Naive thymus-derived CD4-positive, alpha-beta T cell (primary cell): ENCODE data around the gene LVRN. TPM values are rescaled to one million over a fixed set of nuclear protein-coding genes. Genes with fewer than 3 reads are reported as not detected.

Experiments used
- ATAC-seq: fragments of 150-1000 bp; cut with Tn5 transposase; 2 replicates; pipeline ENCODE4 v1.10.0; 2021; ENCODE audit warnings: mild to moderate bottlenecking, moderate library complexity
- CTCF ChIA-PET: fragments of 350-600 bp; sonication (Branson Sonifier 250); formaldehyde crosslinking; loops from one replicate; lab custom pipeline; 2021; ENCODE audit warnings: antibody characterized with exemption; lab: Charles Lee
- POLR2A ChIA-PET: fragments of 350-600 bp; sonication (Branson Sonifier 250); formaldehyde crosslinking; loops from one replicate; lab custom pipeline; 2021; ENCODE audit warnings: antibody characterized with exemption, inconsistent platforms; lab: Charles Lee
- DNase-seq, 9 donors: peaks; one replicate each; pipeline versions ENCODE4 v3.0.0 to v3.0.0-alpha.2; 2020 to 2022; ENCODE audit warnings: mixed read lengths in 1 of 9
- H3K27ac ChIP-seq: one replicate; pipeline ENCODE4 v1.7.0; 2013; ENCODE audit warnings: mild to moderate bottlenecking, low read depth, low read length, moderate library complexity
- H3K27me3 ChIP-seq, 2 donors: one replicate each; pipeline ENCODE4 v1.7.0; 2013; ENCODE audit warnings: low read length in 2 of 2, mild to moderate bottlenecking in 2 of 2, moderate library complexity in 2 of 2; ENCODE audit not compliant: control insufficient read depth in 2 of 2, insufficient read depth in 2 of 2
- H3K36me3 ChIP-seq, 3 experiments: 1 replicate in 2 of 3; 2 replicates in 1 of 3; pipeline ENCODE4 v1.7.0; 2013; ENCODE audit warnings: low read length in 3 of 3, mild to moderate bottlenecking in 3 of 3, moderate library complexity in 1 of 3; ENCODE audit not compliant: insufficient read depth in 3 of 3, control insufficient read depth in 2 of 3
- H3K4me1 ChIP-seq, 2 donors: one replicate each; pipeline ENCODE4 v1.7.0; 2013; ENCODE audit warnings: low read length in 2 of 2, mild to moderate bottlenecking in 2 of 2, moderate library complexity in 1 of 2; ENCODE audit not compliant: control insufficient read depth in 2 of 2, insufficient read depth in 2 of 2
- H3K4me3 ChIP-seq: 2 replicates; pipeline ENCODE4 v1.7.0; 2013; ENCODE audit warnings: mild to moderate bottlenecking, low read length
- H3K9me3 ChIP-seq, 3 experiments: 1 replicate in 2 of 3; 2 replicates in 1 of 3; pipeline ENCODE4 v1.7.0; 2013; ENCODE audit warnings: low read length in 3 of 3; ENCODE audit not compliant: control insufficient read depth in 2 of 3
- H3K27ac Mint-ChIP-seq, 9 donors: one replicate each; pipeline ENCODE4 v1.8.0; 2020 to 2022; ENCODE audit warnings: mixed read lengths in 9 of 9, mild to moderate bottlenecking in 8 of 9, moderate library complexity in 5 of 9, inconsistent platforms in 2 of 9
- H3K27me3 Mint-ChIP-seq, 5 donors: one replicate each; pipeline ENCODE4 v1.8.0; 2021 to 2022; ENCODE audit warnings: mixed read lengths in 5 of 5, mild to moderate bottlenecking in 1 of 5
- H3K36me3 Mint-ChIP-seq, 5 donors: one replicate each; pipeline ENCODE4 v1.8.0; 2020 to 2022; ENCODE audit warnings: mixed read lengths in 5 of 5, mild to moderate bottlenecking in 3 of 5, inconsistent platforms in 1 of 5
- H3K4me1 Mint-ChIP-seq, 7 donors: one replicate each; pipeline ENCODE4 v1.8.0; 2020 to 2022; ENCODE audit warnings: mixed read lengths in 7 of 7, mild to moderate bottlenecking in 3 of 7, inconsistent platforms in 1 of 7
- H3K4me3 Mint-ChIP-seq, 10 donors: one replicate each; pipeline ENCODE4 v1.8.0; 2020 to 2022; ENCODE audit warnings: mild to moderate bottlenecking in 10 of 10, mixed read lengths in 10 of 10, moderate library complexity in 6 of 10, inconsistent platforms in 2 of 10
- H3K9me3 Mint-ChIP-seq, 11 donors: one replicate each; pipeline ENCODE4 v1.8.0; 2020 to 2022; ENCODE audit warnings: mixed read lengths in 11 of 11, mild to moderate bottlenecking in 4 of 11, inconsistent platforms in 1 of 11, moderate library complexity in 1 of 11
- intact Hi-C, 2 donors: fragments of 100-400 bp; cut with micrococcal nuclease; formaldehyde crosslinking; loops; one replicate each; pipeline ENCODE4 v1.15.1; 2023
- polyA plus RNA-seq, 2 donors: library from polyadenylated mRNA; unstranded; fragments of 300-500 nt; fragmentation: Illumina TruSeq; gene quantifications; one replicate each; pipeline ENCODE4 v1.2.3, GENCODE V29; 2021
- total RNA-seq, 6 experiments: library from RNA in 5 of 6; stranded (reverse) in 5 of 6; gene quantifications; 1 replicate in 5 of 6; 2 replicates in 1 of 6; pipeline ENCODE4 v1.2.3 and lab custom pipeline; 2021 to 2026

LVRN gene
- total and polyA plus RNA-seq, 7 experiments from 2014 or later = 0.16 TPM; not detected in 6

DNA sequence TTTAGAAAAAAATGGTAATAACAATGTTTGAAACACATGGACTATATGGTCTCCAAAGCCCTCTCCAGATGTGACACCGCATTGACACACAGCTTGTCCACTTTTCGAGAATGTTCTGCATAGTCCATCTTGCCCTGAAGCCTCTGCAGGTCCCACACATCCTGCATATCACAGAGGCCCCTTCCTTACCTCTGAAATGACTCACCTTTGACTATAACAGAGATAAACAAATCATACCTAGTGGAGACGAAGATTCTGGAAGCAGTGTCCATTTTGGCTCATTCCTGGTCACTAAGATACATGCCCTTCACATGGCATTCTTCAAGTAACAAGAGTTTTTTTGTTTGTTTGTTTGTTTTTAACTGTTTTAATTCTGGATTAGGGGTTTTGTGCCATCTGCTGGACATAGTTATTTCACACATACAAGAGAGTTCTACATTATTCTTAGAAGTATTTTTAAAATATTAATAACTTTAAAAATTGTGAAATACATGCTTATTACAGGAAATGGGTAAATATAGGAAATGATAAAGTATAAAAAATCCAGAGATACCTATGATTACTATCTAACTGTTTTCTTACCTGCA is 75.1 kb downstream of the LVRN start:
- intact Hi-C loops = no loop called here
- Mint-ChIP-seq H3K27me3 (peaks cover 6 to 42% (median 35%) of the 10 kb centered on the region in 5 donors), H3K36me3 (no peaks in the 10 kb centered on the region), H3K9me3 (peaks cover 0 to 2% (median 0%) of the 10 kb centered on the region in 11 donors), H3K4me3 (no peak overlapping the region), H3K4me1 (no peaks in the 10 kb centered on the region), H3K27ac (no peak overlapping the region)
- Histone ChIP-seq H3K27me3 (no peaks in the 10 kb centered on the region), H3K9me3 (no peaks in the 10 kb centered on the region), H3K4me1 (no peaks in the 10 kb centered on the region), H3K27ac (no peak overlapping the region), H3K36me3 (no peaks in the 10 kb centered on the region), H3K4me3 (no peak overlapping the region)
- CTCF ChIA-PET = no interaction called here
- no peak for DNase-seq
- no peak for ATAC-seq
- POLR2A ChIA-PET = no interaction called here

DNA sequence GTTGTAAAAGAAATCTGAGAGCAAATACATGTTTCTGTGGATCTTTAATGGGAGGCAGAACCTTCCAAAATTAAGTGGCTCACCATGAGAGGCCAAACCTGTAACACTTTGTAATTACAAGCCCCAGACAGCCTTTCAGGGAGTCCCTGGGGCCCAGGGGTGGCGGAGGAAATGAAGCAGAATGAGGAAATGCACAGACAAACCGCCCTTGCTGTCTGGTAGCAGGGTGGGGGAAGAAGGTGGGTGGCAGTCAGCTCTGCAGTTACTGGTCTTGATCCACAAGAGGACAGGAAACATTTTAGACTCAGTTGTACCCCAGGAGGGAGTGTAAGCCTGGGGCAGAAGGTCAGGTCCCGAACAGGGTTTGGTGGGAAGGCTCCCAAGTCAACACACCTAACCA is 76.5 kb downstream of the LVRN start:
- H3K27ac ChIP-seq = no peak overlapping the region
- ChIA-PET POLR2A (no interaction called here), CTCF (no interaction called here)
- no peaks in the 10 kb centered on the region for H3K4me1 ChIP-seq
- intact Hi-C loops = no loop called here
- Mint-ChIP-seq H3K27me3 (peaks cover 6 to 44% (median 28%) of the 10 kb centered on the region in 5 donors), H3K36me3 (no peaks in the 10 kb centered on the region), H3K4me1 (no peaks in the 10 kb centered on the region), H3K9me3 (no peaks in the 10 kb centered on the region), H3K4me3 (no peak overlapping the region), H3K27ac (no peak overlapping the region)
- ATAC-seq (peak; percentile 75), DNase-seq (peak in 1 of 9 donors; percentile 0)
- H3K9me3 ChIP-seq = no peaks in the 10 kb centered on the region
- H3K4me3 ChIP-seq = no peak overlapping the region
- no peaks in the 10 kb centered on the region for H3K36me3 ChIP-seq
- H3K27me3 ChIP-seq = no peaks in the 10 kb centered on the region

DNA sequence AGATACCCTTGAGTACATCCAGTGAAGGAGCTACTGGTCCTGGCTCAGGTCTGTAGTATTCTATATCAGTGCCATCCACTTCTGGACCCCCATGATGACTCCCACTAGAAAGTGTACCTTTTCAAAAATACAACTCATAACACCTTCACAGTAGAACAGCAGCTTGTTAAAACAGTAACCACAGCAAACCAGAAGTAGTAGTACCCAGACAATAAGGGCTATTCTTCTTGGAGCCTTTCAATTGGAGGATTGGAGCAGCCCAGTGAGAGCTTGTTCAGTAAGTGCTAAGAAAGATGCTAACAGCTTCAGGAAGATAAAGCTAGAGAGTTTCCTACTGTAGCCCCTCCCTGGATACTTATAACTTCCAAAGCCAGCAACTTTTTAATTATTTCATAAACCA is 80.1 kb downstream of the LVRN start:
- ChIA-PET CTCF (no interaction called here), POLR2A (no interaction called here)
- H3K4me3 Mint-ChIP-seq = no peak overlapping the region
- no peaks in the 10 kb centered on the region for H3K4me1 Mint-ChIP-seq
- no peaks in the 10 kb centered on the region for H3K36me3 ChIP-seq
- no peaks in the 10 kb centered on the region for H3K4me1 ChIP-seq
- ATAC-seq (no peak), DNase-seq (no peak)
- no peaks in the 10 kb centered on the region for H3K36me3 Mint-ChIP-seq
- no peaks in the 10 kb centered on the region for H3K9me3 ChIP-seq
- H3K27ac Mint-ChIP-seq = no peak overlapping the region
- peaks cover 6 to 33% (median 19%) of the 10 kb centered on the region in 5 donors for H3K27me3 Mint-ChIP-seq
- no peaks in the 10 kb centered on the region for H3K9me3 Mint-ChIP-seq
- H3K27ac ChIP-seq = no peak overlapping the region
- intact Hi-C loops = no loop called here
- H3K4me3 ChIP-seq = no peak overlapping the region
- H3K27me3 ChIP-seq = no peaks in the 10 kb centered on the region

DNA sequence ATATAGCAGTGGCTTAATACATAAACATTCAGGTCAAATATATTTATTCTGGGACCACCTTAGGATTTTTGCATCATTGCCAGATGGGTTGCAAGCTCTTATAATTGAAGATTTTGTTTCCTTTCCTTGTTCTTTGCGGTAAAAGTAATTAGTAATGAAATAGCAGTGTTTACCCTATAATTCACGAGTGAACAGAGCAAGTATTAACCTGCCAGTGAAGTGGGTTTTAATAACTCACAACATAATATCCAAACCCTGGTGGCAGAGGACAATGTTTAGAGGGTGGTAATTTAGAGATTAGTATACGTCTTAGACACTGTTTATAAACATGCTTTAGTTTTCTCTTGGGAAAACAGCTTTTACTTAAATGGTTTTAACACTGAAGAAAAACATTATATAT is 81.8 kb downstream of the LVRN start:
- intact Hi-C loops = no loop called here
- Mint-ChIP-seq H3K4me1 (no peaks in the 10 kb centered on the region), H3K36me3 (no peaks in the 10 kb centered on the region), H3K4me3 (no peak overlapping the region), H3K27me3 (peaks cover 6 to 26% (median 17%) of the 10 kb centered on the region in 5 donors), H3K9me3 (no peaks in the 10 kb centered on the region), H3K27ac (no peak overlapping the region)
- Histone ChIP-seq H3K27ac (no peak overlapping the region), H3K4me3 (no peak overlapping the region), H3K4me1 (no peaks in the 10 kb centered on the region), H3K27me3 (no peaks in the 10 kb centered on the region), H3K36me3 (no peaks in the 10 kb centered on the region), H3K9me3 (no peaks in the 10 kb centered on the region)
- ChIA-PET CTCF (no interaction called here), POLR2A (no interaction called here)
- ATAC-seq = no peak
- no peak for DNase-seq

DNA sequence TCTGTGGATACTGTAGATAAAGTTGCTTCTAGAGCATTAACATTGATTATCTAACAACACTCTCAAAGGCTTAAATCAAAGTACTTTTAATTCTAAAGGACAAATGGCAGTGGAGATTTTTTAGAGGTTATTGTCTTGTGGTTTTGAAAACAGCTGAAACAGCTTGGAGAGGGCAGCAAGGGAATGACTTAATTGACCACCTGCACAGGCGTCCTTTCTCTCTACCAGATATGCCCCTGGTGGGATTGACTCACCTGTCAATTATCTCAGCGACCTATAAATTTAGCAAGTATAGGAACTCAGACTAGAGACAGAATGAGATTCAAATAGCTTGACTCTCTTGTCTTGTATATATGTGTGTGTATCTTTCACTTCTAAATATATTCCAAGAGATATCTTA is 83.5 kb downstream of the LVRN start:
- ChIA-PET CTCF (no interaction called here), POLR2A (no interaction called here)
- Histone ChIP-seq H3K36me3 (no peaks in the 10 kb centered on the region), H3K4me1 (no peaks in the 10 kb centered on the region), H3K27ac (no peak overlapping the region), H3K9me3 (no peaks in the 10 kb centered on the region), H3K4me3 (no peak overlapping the region), H3K27me3 (no peaks in the 10 kb centered on the region)
- no peaks in the 10 kb centered on the region for H3K9me3 Mint-ChIP-seq
- DNase-seq (no peak), ATAC-seq (no peak)
- H3K27me3 Mint-ChIP-seq = peaks cover 6 to 27% (median 16%) of the 10 kb centered on the region in 5 donors
- H3K4me1 Mint-ChIP-seq = no peaks in the 10 kb centered on the region
- H3K27ac Mint-ChIP-seq = no peak overlapping the region
- no peak overlapping the region for H3K4me3 Mint-ChIP-seq
- intact Hi-C loops = no loop called here
- H3K36me3 Mint-ChIP-seq = no peaks in the 10 kb centered on the region

DNA sequence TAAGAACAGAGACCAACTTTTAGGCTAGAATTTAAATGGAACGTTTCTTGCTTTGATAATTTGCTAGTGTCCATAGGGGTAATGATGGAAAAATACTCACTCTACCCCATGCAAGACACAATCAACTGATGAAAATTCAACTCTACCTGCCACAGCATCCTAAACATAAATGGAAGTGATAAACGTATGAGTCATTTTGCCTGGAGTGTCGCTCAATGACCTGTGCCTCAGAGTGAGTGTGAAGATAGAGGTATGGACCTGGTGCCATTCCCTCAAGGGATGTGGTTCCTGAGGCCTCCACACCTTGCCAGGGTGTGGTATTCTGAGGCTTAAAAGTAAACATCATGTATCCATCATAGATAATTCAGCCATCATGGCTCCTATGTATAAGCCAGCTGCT is 84.0 kb downstream of the LVRN start:
- Mint-ChIP-seq H3K4me1 (no peaks in the 10 kb centered on the region), H3K4me3 (no peak overlapping the region)
- no peak for DNase-seq

DNA sequence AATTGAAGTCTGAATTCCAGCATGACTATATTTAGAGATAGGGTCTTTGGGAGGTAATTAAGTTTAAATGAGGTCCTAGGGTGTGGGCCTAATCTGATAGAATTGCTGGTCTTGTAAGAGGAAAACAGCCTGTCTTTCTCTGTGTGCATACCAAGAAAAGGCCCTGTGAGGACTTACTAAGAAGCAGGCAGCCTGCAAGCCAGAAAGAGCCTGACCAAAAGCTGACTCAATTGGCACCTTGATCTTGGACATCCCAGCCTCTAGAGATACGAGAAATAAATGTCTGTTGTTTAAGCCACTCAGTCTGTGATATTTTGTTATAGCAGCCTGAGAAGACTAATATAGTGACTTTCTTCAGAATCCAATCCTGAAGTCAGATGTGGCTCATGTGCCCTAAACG is 84.5 kb downstream of the LVRN start:
- H3K4me3 ChIP-seq = no peak overlapping the region
- intact Hi-C loops = no loop called here
- no peaks in the 10 kb centered on the region for H3K36me3 ChIP-seq
- H3K27me3 Mint-ChIP-seq = peaks cover 10 to 26% (median 21%) of the 10 kb centered on the region in 5 donors
- DNase-seq (no peak), ATAC-seq (no peak)
- no peaks in the 10 kb centered on the region for H3K4me1 ChIP-seq
- no peaks in the 10 kb centered on the region for H3K4me1 Mint-ChIP-seq
- no peaks in the 10 kb centered on the region for H3K9me3 Mint-ChIP-seq
- H3K27ac ChIP-seq = no peak overlapping the region
- no peaks in the 10 kb centered on the region for H3K27me3 ChIP-seq
- no peaks in the 10 kb centered on the region for H3K9me3 ChIP-seq
- ChIA-PET CTCF (interaction anchor here (0.6 kb wide), 1 partner anchor 12 kb away, joined by 3 read pairs; no protein-coding TSS in a partner anchor), POLR2A (no interaction called here)
- H3K4me3 Mint-ChIP-seq = no peak overlapping the region
- no peaks in the 10 kb centered on the region for H3K36me3 Mint-ChIP-seq
- no peak overlapping the region for H3K27ac Mint-ChIP-seq

More for the DNA sequence above, 84.0 kb downstream of the LVRN start:
- Histone ChIP-seq H3K27me3 (no peaks in the 10 kb centered on the region), H3K9me3 (no peaks in the 10 kb centered on the region), H3K4me1 (no peaks in the 10 kb centered on the region), H3K36me3 (no peaks in the 10 kb centered on the region), H3K4me3 (no peak overlapping the region), H3K27ac (no peak overlapping the region)
- intact Hi-C loops = no loop called here
- Mint-ChIP-seq H3K27me3 (peaks cover 10 to 29% (median 20%) of the 10 kb centered on the region in 5 donors), H3K9me3 (no peaks in the 10 kb centered on the region), H3K36me3 (no peaks in the 10 kb centered on the region), H3K27ac (no peak overlapping the region)
- ATAC-seq = no peak
- ChIA-PET POLR2A (no interaction called here), CTCF (no interaction called here)
